ENCODE data around the gene PHF21B. TPM values are rescaled to one million over a fixed set of nuclear protein-coding genes. Genes with fewer than 3 reads are reported as not detected.

Gene PHF21B
- total and polyA plus RNA-seq, 12 donors: 0.07 to 0.98 (median 0.50) TPM; not detected in 4

GRCh38 chr22:44928136-44928463 lies 81.7 kb downstream of the PHF21B start:
- TF ChIP-seq, protein P1, sequence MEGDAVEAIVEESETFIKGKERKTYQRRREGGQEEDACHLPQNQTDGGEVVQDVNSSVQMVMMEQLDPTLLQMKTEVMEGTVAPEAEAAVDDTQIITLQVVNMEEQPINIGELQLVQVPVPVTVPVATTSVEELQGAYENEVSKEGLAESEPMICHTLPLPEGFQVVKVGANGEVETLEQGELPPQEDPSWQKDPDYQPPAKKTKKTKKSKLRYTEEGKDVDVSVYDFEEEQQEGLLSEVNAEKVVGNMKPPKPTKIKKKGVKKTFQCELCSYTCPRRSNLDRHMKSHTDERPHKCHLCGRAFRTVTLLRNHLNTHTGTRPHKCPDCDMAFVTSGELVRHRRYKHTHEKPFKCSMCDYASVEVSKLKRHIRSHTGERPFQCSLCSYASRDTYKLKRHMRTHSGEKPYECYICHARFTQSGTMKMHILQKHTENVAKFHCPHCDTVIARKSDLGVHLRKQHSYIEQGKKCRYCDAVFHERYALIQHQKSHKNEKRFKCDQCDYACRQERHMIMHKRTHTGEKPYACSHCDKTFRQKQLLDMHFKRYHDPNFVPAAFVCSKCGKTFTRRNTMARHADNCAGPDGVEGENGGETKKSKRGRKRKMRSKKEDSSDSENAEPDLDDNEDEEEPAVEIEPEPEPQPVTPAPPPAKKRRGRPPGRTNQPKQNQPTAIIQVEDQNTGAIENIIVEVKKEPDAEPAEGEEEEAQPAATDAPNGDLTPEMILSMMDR (IDR thresholded peaks at IDR 0.05): no peak
- Histone ChIP-seq H3K36me3 (no peaks in the 10 kb centered on the region), H3K27me3 (no peaks in the 10 kb centered on the region), H3K27ac (no peak overlapping the region), H3K4me1 (peaks cover 0 to 12% (median 3%) of the 10 kb centered on the region in 9 donors), H3K9me3 (peaks cover 0 to 16% (median 0%) of the 10 kb centered on the region in 11 donors), H3K4me3 (no peak overlapping the region)
- ATAC-seq (no peak), DNase-seq (no peak)
- WGBS, 2 donors: 89% methylated on average over 11 of the region's 11 CpGs
- intact Hi-C loops (cut with DNase I): no loop called here

DNA sequence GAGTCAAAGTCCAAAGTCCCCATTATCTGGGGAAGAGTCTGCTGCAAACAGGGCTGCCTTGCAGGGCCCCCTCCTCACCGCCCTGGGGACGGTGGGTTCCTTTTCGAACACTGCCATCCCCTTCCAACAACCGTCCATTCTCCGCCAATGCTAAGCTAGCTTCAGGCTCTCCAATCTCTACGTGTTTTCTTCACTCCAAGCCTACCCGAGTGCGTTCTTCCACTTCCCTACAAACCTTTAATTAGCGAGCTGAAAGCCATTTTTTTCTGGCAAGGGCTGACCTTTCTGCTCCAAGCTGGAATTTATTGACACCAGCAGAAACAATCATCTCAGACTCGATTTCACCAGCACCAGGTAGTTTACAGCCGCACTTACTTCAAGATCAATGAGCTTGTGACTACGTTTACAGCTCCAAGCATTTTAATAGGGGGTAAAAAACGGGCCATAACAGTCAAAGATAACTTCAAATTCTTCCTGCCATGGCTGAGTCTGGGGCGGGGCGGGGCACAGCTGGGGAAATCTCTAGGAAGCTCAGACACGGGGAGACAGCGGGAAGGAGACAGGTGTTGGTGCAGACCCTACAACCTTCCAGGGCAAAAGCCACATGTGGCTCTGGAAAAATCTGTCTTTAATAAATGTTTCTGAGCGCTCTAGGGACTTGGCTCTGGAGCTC lies 82.2 kb downstream of the PHF21B start:
- no peak overlapping the region for H3K27ac ChIP-seq
- 78 to 83% methylated on average over 18 of the region's 18 CpGs for WGBS, 2 donors
- H3K9me3 ChIP-seq: peaks cover 0 to 16% (median 0%) of the 10 kb centered on the region in 11 donors
- H3K36me3 ChIP-seq: no peaks in the 10 kb centered on the region
- peaks cover 0 to 2% (median 0%) of the 10 kb centered on the region in 7 donors for H3K27me3 ChIP-seq
- ATAC-seq: no peak
- no peak for DNase-seq
- intact Hi-C loops (cut with DNase I): no loop called here
- peaks cover 0 to 12% (median 3%) of the 10 kb centered on the region in 9 donors for H3K4me1 ChIP-seq
- TF ChIP-seq, protein P1 (IDR thresholded peaks at IDR 0.05): no peak
- H3K4me3 ChIP-seq: no peak overlapping the region

GRCh38 chr22:44926491-44927415 lies 83.1 kb downstream of the PHF21B start:
- DNase-seq (no peak), ATAC-seq (no peak)
- Histone ChIP-seq H3K4me3 (no peak overlapping the region), H3K36me3 (no peaks in the 10 kb centered on the region), H3K27ac (no peak overlapping the region), H3K4me1 (peaks cover 0 to 10% (median 3%) of the 10 kb centered on the region in 9 donors), H3K9me3 (peaks cover 0 to 16% (median 0%) of the 10 kb centered on the region in 11 donors), H3K27me3 (peaks cover 0 to 3% (median 0%) of the 10 kb centered on the region in 7 donors)
- TF ChIP-seq, protein P1 (IDR thresholded peaks at IDR 0.05): no peak
- intact Hi-C loops (cut with DNase I): no loop called here
- WGBS, 2 donors: 86% methylated on average over 32 of the region's 32 CpGs

DNA sequence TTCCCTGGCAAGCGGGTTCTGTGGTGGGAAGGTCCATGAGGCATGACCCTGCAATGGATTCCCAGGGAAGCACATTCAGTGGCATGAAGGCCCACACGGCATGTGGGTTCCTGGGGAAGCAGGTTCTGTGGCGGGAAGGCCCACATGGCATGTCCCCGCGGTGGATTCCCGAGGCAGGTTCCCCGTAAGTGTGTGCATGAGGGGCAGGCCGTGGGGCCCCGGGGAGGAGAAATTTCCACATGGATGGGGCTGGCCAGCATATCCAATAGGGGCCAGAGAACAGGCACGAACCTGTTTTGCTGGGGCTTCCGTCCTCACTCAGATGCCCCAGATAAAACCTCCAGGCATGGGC lies 83.7 kb downstream of the PHF21B start:
- Histone ChIP-seq H3K4me3 (no peak overlapping the region), H3K27me3 (peaks cover 0 to 3% (median 0%) of the 10 kb centered on the region in 7 donors), H3K27ac (no peak overlapping the region), H3K4me1 (peaks cover 0 to 6% (median 3%) of the 10 kb centered on the region in 9 donors), H3K36me3 (no peaks in the 10 kb centered on the region), H3K9me3 (peaks cover 0 to 16% (median 0%) of the 10 kb centered on the region in 11 donors)
- intact Hi-C loops (cut with DNase I): no loop called here
- ATAC-seq: no peak
- TF ChIP-seq, protein P1 (IDR thresholded peaks at IDR 0.05): no peak
- no peak for DNase-seq
- 87 to 90% methylated on average over 11 of the region's 11 CpGs for WGBS, 2 donors

Measured in heart right ventricle (tissue), 16 donors.